Psoas muscle (tissue), 8 donors: Measurements from ENCODE around the gene ATP5F1D. TPM values are rescaled to one million over a fixed set of nuclear protein-coding genes. Genes with fewer than 3 reads are reported as not detected.

ENCODE experiments used
- ATAC-seq, 4 donors: fragments of 200-7000 bp; cut with Tn5 transposase; one replicate each; pipeline ENCODE4 v1.9.1; 2020; ENCODE audit warnings: moderate library complexity in 3 of 4, mild to moderate bottlenecking in 2 of 4
- DNase-seq, 2 donors: peaks; one replicate each; pipeline ENCODE4 v3.0.0-alpha.2; 2020
- H3K27ac ChIP-seq: fragments of 200-600 bp; one replicate; pipeline ENCODE4 v1.8.0; 2022
- H3K27me3 ChIP-seq, 3 donors: fragments of 200-600 bp in 1 of 3; one replicate each; pipeline versions ENCODE4 v1.6.1 to v1.8.0; 2013 to 2022; ENCODE audit warnings: low read length in 2 of 3, mild to moderate bottlenecking in 2 of 3, moderate library complexity in 1 of 3; ENCODE audit not compliant: insufficient read depth in 3 of 3
- H3K36me3 ChIP-seq, 2 donors: fragments of 200-600 bp in 1 of 2; one replicate each; pipeline versions ENCODE4 v1.6.1 to v1.8.0; 2013 to 2022; ENCODE audit warnings: low read depth in 1 of 2, mild to moderate bottlenecking in 1 of 2, moderate library complexity in 1 of 2; ENCODE audit not compliant: insufficient read depth in 1 of 2
- H3K4me1 ChIP-seq: fragments of 200-600 bp; one replicate; pipeline ENCODE4 v1.8.0; 2022
- H3K4me3 ChIP-seq: fragments of 200-600 bp; one replicate; pipeline ENCODE4 v1.8.0; 2022; ENCODE audit warnings: mild to moderate bottlenecking
- H3K9me3 ChIP-seq: fragments of 200-600 bp; one replicate; pipeline ENCODE4 v1.8.0; 2022
- WGBS, 3 donors: extraction: QIAGEN DNeasy Blood & Tissue Kit; methylation state at CpG; one replicate each; pipeline versions ENCODE4 v1.1.6 to v1.1.7; 2013; 5-methylcytosine and 5-hydroxymethylcytosine counted together
- intact Hi-C, 2 donors: fragments of 100-400 bp; cut with DNase I; formaldehyde crosslinking; loops; one replicate each; pipeline versions ENCODE4 v1.11.0 to v1.14.2; 2022
- polyA plus RNA-seq, 3 donors: library from polyadenylated mRNA; stranded (reverse); fragments of 200-250 nt; gene quantifications; one replicate each; pipeline ENCODE4 v1.2.3, GENCODE V29; 2013
- total RNA-seq, 4 donors: library from RNA; stranded (reverse); fragmentation: NEBNext Ultra II Directional in 2 of 4; extraction: Animal tissue kit (Norgen Biotek cat#: 25700) in 2 of 4; gene quantifications; one replicate each; pipeline versions ENCODE4 v1.2.1 to v1.2.4, GENCODE V29; 2021 to 2023
- TF ChIP-seq, protein P1 (sequence below): fragments of 200-600 bp; IDR thresholded peaks from one replicate; pipeline ENCODE4 v1.8.0; 2022; ENCODE audit warnings: antibody characterized with exemption
- donor health status: healthy with polysubstance abuse.
- donor health status: DM: no; HTN: no; CAD: no; lungs with moderate emphysema.
- donor health status: Bipolar disorder and iron deficiency.
- donor health status: healthy.
- donor health status: DM: yes; HTN: yes; CAD: no.
- donor health status: DM: no; HTN: no; CAD: no.
- donor health status: DM: no; HTN: no; CAD: no.
- donor health status: DM: yes; HTN: yes; CAD: no.

ATP5F1D gene
- total and polyA plus RNA-seq, 7 donors: 310 to 858 (median 509) TPM

- peak overlapping the region; percentile 99 for H3K27ac ChIP-seq
- 76 to 83% (median 77%) methylated on average over 33 of the region's 33 CpGs for WGBS, 3 donors
- TF ChIP-seq, protein P1, sequence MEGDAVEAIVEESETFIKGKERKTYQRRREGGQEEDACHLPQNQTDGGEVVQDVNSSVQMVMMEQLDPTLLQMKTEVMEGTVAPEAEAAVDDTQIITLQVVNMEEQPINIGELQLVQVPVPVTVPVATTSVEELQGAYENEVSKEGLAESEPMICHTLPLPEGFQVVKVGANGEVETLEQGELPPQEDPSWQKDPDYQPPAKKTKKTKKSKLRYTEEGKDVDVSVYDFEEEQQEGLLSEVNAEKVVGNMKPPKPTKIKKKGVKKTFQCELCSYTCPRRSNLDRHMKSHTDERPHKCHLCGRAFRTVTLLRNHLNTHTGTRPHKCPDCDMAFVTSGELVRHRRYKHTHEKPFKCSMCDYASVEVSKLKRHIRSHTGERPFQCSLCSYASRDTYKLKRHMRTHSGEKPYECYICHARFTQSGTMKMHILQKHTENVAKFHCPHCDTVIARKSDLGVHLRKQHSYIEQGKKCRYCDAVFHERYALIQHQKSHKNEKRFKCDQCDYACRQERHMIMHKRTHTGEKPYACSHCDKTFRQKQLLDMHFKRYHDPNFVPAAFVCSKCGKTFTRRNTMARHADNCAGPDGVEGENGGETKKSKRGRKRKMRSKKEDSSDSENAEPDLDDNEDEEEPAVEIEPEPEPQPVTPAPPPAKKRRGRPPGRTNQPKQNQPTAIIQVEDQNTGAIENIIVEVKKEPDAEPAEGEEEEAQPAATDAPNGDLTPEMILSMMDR: no peak
- H3K36me3 ChIP-seq: peaks cover 0 to 6% of the 10 kb centered on the region in 2 donors
- peaks cover 82% of the 10 kb centered on the region for H3K4me1 ChIP-seq
- H3K4me3 ChIP-seq: peak overlapping the region; percentile 18
- H3K27me3 ChIP-seq: no peaks in the 10 kb centered on the region
- DNase-seq (peak; percentile 49 to 66), ATAC-seq (no peak)
- H3K9me3 ChIP-seq: no peaks in the 10 kb centered on the region
- intact Hi-C loops: loop anchor here in 1 of 2 donors (10.0 kb wide), 1 partner anchor 287 kb away; the partner anchor contains the start of gene ARID3A
These were observed 29.9 kb upstream of the ATP5F1D start for GRCh38 chr19:1211494-1212234.

GRCh38 chr19:1213391-1214286, 27.9 kb upstream of the ATP5F1D start:
- WGBS, 3 donors: 32 to 50% (median 36%) methylated on average over 38 to 39 of the region's 39 CpGs
- Histone ChIP-seq H3K4me1 (peaks cover 95% of the 10 kb centered on the region), H3K36me3 (peaks cover 0 to 6% of the 10 kb centered on the region in 2 donors), H3K4me3 (peak overlapping the region; percentile 60), H3K27me3 (no peaks in the 10 kb centered on the region), H3K27ac (peak overlapping the region; percentile 99), H3K9me3 (no peaks in the 10 kb centered on the region)
- peak; percentile 50 to 63 (median 56) for ATAC-seq
- peak; percentile 80 to 93 for DNase-seq
- TF ChIP-seq, protein P1: no peak
- intact Hi-C loops: loop anchor here in 1 of 2 donors (10.0 kb wide), 1 partner anchor 289 kb away; the partner anchor contains the start of gene ARID3A

GRCh38 chr19:1214299-1214861, 27.2 kb upstream of the ATP5F1D start:
- TF ChIP-seq, protein P1: peak; percentile 20
- peak overlapping the region; percentile 60 for H3K4me3 ChIP-seq
- WGBS, 3 donors: 30 to 48% (median 31%) methylated on average over 21 of the region's 21 CpGs

GRCh38 chr19:1214862-1215731, 26.5 kb upstream of the ATP5F1D start:
- Histone ChIP-seq H3K27ac (peak overlapping the region; percentile 99), H3K9me3 (no peaks in the 10 kb centered on the region), H3K4me3 (peak overlapping the region; percentile 60), H3K4me1 (peaks cover 92% of the 10 kb centered on the region), H3K36me3 (peaks cover 0 to 8% of the 10 kb centered on the region in 2 donors), H3K27me3 (no peaks in the 10 kb centered on the region)
- TF ChIP-seq, protein P1: no peak
- WGBS, 3 donors: 19 to 31% (median 28%) methylated on average over 26 of the region's 26 CpGs
- ATAC-seq (peak; percentile 61 to 71 (median 62)), DNase-seq (peak; percentile 80 to 89)
- intact Hi-C loops: loop anchor here in 1 of 2 donors (10.0 kb wide), 1 partner anchor 290 kb away; the partner anchor contains the start of gene ARID3A

More at GRCh38 chr19:1214299-1214861, 27.2 kb upstream of the ATP5F1D start:
- ATAC-seq (no peak), DNase-seq (no peak)
- H3K27me3 ChIP-seq: no peaks in the 10 kb centered on the region
- peak overlapping the region; percentile 99 for H3K27ac ChIP-seq
- no peaks in the 10 kb centered on the region for H3K9me3 ChIP-seq
- H3K4me1 ChIP-seq: peaks cover 95% of the 10 kb centered on the region
- intact Hi-C loops: loop anchor here in 1 of 2 donors (10.0 kb wide), 1 partner anchor 290 kb away; the partner anchor contains the start of gene ARID3A
- peaks cover 0 to 6% of the 10 kb centered on the region in 2 donors for H3K36me3 ChIP-seq
